Measurements from ENCODE around the gene R3HDML. TPM values are rescaled to one million over a fixed set of nuclear protein-coding genes. Genes with fewer than 3 reads are reported as not detected.

The R3HDML gene
- total and polyA plus RNA-seq, 2 of the 13 experiments (the other 11 are each of a cell fraction or from before 2014, with no cell fraction given): not detected

DNA sequence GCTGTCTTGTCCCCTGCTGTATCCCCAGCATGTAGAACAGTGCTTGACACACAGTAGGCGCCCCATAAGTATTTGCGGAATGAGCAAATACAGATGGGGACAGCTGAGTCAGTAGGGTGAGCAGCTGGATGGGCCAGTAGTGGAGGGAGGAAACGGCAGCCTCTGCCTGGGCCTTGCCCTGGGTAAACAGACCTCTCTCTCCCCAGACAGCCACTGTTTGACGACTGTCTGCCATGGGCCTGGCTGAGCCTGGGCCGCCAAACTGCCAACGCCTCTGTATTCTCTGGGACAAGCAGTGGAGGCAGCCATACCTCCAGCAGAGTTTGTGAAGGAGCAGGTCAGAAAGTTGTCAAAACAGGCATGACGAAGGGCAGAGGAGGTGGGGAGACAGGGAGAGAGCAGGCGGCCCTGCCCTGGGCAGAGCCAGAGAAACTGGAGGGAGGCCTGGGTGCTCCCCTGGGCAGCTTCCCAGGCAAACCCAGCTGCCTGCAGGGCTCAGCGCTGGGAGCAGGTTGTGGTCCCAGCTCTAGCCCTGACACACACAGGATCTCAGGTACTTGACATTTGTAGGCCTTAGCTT is 33.9 kb downstream of the R3HDML start (continued):
- TF ChIP-seq KDM1A (CRISPR knock-in tag; IDR thresholded peaks at IDR 0.05) (peak; percentile 73; the same call in 1 of the 2 replicates), RARA (CRISPR knock-in tag; IDR thresholded peaks at IDR 0.05) (peak; percentile 84), AGO2 (optimal IDR thresholded peaks at IDR 0.05; ENCODE audit: low read depth, low read length) (peak; percentile 55), XBP1 (CRISPR knock-in tag; IDR thresholded peaks at IDR 0.05) (no peak), PHF8 (CRISPR knock-in tag; IDR thresholded peaks at IDR 0.05) (no peak; the same call in none of the 2 replicates), MBD4 (IDR thresholded peaks at IDR 0.05; ENCODE audit: borderline replicate concordance, low read length) (no peak), SNRNP70 (IDR thresholded peaks at IDR 0.05; ENCODE audit: low read depth, low read length) (no peak), XRCC5 (optimal IDR thresholded peaks at IDR 0.05; ENCODE audit: low read length) (peak; percentile 98), U2AF1 (optimal IDR thresholded peaks at IDR 0.05; ENCODE audit: low read depth, low read length) (peak; percentile 90), ZFP1 (CRISPR knock-in tag; IDR thresholded peaks at IDR 0.05) (no peak), MIXL1 (CRISPR knock-in tag; IDR thresholded peaks at IDR 0.05) (peak; percentile 66; the same call in 1 of the 2 replicates), CCAR2 (optimal IDR thresholded peaks at IDR 0.05; ENCODE audit: low read depth, low read length) (peak; percentile 93), RFX1 (IDR thresholded peaks at IDR 0.05) (no peak), ARNT (IDR thresholded peaks at IDR 0.05) (no peak), ZC3H4 (CRISPR knock-in tag; IDR thresholded peaks at IDR 0.05; ENCODE audit: borderline replicate concordance) (no peak), ELF4 (CRISPR knock-in tag; IDR thresholded peaks at IDR 0.05; ENCODE audit: borderline replicate concordance) (no peak; the same call in 1 of the 2 replicates), ZNF138 (CRISPR knock-in tag; IDR thresholded peaks at IDR 0.05; ENCODE audit: low read depth) (no peak; the same call in 1 of the 2 replicates), KAT8 (CRISPR knock-in tag; IDR thresholded peaks at IDR 0.05) (peak; percentile 84), ZNF670 (CRISPR knock-in tag; IDR thresholded peaks at IDR 0.05; ENCODE audit: borderline replicate concordance) (no peak), ZMYM3 (CRISPR knock-in tag; IDR thresholded peaks at IDR 0.05) (peak; percentile 98), SIN3B (IDR thresholded peaks at IDR 0.05; ENCODE audit: low read length) (no peak), SATB2 (CRISPR knock-in tag; IDR thresholded peaks at IDR 0.05) (no peak), ZSCAN9 (CRISPR knock-in tag; IDR thresholded peaks at IDR 0.05; ENCODE audit: borderline replicate concordance) (peak; percentile 81; the same call in 1 of the 2 replicates)
- TF ChIP-seq, protein P1, sequence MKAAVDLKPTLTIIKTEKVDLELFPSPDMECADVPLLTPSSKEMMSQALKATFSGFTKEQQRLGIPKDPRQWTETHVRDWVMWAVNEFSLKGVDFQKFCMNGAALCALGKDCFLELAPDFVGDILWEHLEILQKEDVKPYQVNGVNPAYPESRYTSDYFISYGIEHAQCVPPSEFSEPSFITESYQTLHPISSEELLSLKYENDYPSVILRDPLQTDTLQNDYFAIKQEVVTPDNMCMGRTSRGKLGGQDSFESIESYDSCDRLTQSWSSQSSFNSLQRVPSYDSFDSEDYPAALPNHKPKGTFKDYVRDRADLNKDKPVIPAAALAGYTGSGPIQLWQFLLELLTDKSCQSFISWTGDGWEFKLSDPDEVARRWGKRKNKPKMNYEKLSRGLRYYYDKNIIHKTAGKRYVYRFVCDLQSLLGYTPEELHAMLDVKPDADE (CRISPR knock-in tag; IDR thresholded peaks at IDR 0.05): no peak
- TF ChIP-seq, protein P2, sequence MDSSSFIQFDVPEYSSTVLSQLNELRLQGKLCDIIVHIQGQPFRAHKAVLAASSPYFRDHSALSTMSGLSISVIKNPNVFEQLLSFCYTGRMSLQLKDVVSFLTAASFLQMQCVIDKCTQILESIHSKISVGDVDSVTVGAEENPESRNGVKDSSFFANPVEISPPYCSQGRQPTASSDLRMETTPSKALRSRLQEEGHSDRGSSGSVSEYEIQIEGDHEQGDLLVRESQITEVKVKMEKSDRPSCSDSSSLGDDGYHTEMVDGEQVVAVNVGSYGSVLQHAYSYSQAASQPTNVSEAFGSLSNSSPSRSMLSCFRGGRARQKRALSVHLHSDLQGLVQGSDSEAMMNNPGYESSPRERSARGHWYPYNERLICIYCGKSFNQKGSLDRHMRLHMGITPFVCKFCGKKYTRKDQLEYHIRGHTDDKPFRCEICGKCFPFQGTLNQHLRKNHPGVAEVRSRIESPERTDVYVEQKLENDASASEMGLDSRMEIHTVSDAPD (CRISPR knock-in tag; IDR thresholded peaks at IDR 0.05): peak; percentile 99
- TF ChIP-seq, protein P3, sequence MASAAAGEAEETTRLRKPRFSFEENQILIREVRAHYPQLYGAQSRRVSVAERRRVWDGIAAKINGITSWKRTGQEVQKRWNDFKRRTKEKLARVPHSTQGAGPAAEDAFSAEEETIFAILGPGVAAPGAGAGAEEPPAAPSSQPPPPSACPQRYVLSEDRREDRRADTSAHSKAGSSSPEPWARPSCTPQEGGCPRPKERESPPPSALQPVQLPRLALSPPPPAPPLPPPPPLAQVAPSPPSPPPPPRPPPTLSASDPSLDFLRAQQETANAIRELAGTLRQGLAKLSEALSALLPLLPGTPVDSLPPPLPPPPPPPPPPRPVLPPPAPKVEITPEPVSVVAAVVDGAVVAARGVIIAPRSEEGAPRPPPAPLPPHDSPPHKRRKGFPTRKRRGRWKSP (CRISPR knock-in tag; IDR thresholded peaks at IDR 0.05): no peak
- TF ChIP-seq, protein P4, sequence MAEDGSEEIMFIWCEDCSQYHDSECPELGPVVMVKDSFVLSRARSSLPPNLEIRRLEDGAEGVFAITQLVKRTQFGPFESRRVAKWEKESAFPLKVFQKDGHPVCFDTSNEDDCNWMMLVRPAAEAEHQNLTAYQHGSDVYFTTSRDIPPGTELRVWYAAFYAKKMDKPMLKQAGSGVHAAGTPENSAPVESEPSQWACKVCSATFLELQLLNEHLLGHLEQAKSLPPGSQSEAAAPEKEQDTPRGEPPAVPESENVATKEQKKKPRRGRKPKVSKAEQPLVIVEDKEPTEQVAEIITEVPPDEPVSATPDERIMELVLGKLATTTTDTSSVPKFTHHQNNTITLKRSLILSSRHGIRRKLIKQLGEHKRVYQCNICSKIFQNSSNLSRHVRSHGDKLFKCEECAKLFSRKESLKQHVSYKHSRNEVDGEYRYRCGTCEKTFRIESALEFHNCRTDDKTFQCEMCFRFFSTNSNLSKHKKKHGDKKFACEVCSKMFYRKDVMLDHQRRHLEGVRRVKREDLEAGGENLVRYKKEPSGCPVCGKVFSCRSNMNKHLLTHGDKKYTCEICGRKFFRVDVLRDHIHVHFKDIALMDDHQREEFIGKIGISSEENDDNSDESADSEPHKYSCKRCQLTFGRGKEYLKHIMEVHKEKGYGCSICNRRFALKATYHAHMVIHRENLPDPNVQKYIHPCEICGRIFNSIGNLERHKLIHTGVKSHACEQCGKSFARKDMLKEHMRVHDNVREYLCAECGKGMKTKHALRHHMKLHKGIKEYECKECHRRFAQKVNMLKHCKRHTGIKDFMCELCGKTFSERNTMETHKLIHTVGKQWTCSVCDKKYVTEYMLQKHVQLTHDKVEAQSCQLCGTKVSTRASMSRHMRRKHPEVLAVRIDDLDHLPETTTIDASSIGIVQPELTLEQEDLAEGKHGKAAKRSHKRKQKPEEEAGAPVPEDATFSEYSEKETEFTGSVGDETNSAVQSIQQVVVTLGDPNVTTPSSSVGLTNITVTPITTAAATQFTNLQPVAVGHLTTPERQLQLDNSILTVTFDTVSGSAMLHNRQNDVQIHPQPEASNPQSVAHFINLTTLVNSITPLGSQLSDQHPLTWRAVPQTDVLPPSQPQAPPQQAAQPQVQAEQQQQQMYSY (CRISPR knock-in tag; IDR thresholded peaks at IDR 0.05): no peak

Measured in HepG2 (cell line).